AG09319 (cell line): ENCODE results near the gene CHD5.

Experiments used
- DNase-seq: peaks from one replicate; pipeline ENCODE4 v3.0.0-alpha.2; 2010; ENCODE audit warnings: low read depth; ENCODE audit errors: extremely low read depth
- CTCF ChIP-seq: IDR thresholded peaks from 2 replicates; pipeline ENCODE4 v1.5.1; 2011; ENCODE audit warnings: low read depth, mild to moderate bottlenecking, inconsistent platforms, low read length, moderate library complexity

Gene CHD5

GRCh38 chr1:6207921-6208320 lies 27.8 kb upstream of the CHD5 start:
- TF ChIP-seq CTCF = no peak

GRCh38 chr1:6207075-6207885 lies 27.2 kb upstream of the CHD5 start:
- DNase-seq = no peak
- TF ChIP-seq CTCF = no peak

More at GRCh38 chr1:6207921-6208320, 27.8 kb upstream of the CHD5 start:
- DNase-seq = no peak

- no peak for TF ChIP-seq CTCF
- DNase-seq = no peak
Observed at GRCh38 chr1:6206520-6206855, 26.4 kb upstream of the CHD5 start.

- TF ChIP-seq CTCF = no peak
- no peak for DNase-seq
Observed at GRCh38 chr1:6205849-6206519, 25.9 kb upstream of the CHD5 start, which contains the start of gene RNF207. TSS of gene RNF207 (plus strand) at chr1:6206119. CDS start at chr1:6206536, 417 bp downstream.

- no peak for TF ChIP-seq CTCF
- DNase-seq = no peak
Observed at GRCh38 chr1:6202256-6202655, 22.1 kb upstream of the CHD5 start.

- no peak for TF ChIP-seq CTCF
- no peak for DNase-seq
Observed at GRCh38 chr1:6200188-6200809, 20.2 kb upstream of the CHD5 start.
